GM19025 (cell line): ENCODE results near the gene FBXL19.
"Not testable (repeated sequence)": the region's sequence is repeated elsewhere in the genome, so short reads cannot be mapped to it uniquely, and the experiment has no call there.

ENCODE experiments used
- ATAC-seq: cut with Tn5 transposase; IDR thresholded peaks from one replicate; pipeline ENCODE4 v1.9.1; 2021; ENCODE audit warnings: mild to moderate bottlenecking, low read depth, moderate library complexity; ENCODE audit not compliant: unreplicated experiment

The FBXL19 gene

DNA sequence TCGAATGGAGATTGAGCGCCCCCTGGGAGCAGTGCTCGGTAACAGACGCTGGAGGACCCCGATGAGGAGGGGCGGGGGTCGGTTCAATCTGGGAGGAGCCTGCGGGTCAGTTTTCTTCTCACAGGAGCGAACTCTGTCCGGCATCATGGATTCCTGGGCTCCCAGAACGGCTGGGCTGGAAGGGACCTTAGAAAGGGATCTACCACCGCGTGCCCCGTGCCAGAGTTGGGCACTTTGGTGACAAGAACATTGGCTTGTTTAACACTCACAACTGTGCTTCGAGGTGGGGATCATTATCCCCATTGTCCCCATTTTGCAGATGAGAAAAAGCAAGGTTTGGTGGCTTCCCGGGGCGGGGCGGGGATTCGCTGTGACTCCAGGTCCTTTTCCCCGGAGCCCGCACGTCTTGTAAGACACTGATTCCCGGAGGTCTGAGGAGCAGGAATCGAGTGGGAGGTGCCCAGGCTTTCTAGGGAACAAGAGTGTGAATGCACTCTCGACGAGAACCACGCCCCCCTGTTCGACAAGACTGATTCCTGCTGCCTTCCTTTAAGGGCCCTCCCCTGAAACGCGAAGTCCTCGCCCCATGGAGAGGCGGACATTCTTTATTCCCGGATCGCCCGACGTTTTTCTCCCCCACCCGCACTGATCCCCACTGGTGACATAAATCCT, 1.5 kb upstream of the FBXL19 start:
- no peak for ATAC-seq

DNA sequence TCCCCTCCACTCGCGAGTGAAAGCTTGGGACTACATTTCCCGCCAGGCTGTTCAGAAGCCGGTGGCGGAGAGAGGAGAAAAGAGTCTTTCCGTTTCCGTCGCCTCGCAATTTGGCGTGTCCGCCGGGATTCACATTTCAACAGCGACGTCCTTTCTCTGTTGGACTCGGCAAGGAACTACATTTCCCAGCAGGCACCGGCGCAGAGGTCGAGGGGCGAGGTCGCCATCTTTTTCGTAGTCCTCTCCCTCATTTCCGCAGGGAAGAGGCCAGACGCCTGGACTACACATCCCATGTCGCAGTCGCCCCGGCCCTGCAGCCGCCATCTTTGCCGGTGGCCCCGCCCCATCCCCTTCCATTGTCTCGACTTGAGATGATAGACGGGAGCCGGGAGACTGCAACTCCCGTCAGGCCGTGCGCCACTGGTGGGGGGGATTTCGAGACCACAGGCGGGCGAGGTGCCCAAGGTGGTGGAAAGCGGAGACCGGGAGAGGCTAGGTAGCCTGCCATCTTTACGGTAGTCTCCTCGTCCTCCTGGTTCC, 882 bp upstream of the FBXL19 start:
- peak; percentile 62 for ATAC-seq

- ATAC-seq: peak; percentile 59
These were observed 324 bp upstream of the FBXL19 start for GRCh38 chr16:30922960-30923535.

GRCh38 chr16:30924076-30924912, 922 bp downstream of the FBXL19 start:
- no peak for ATAC-seq

GRCh38 chr16:30924913-30925631, 1.7 kb downstream of the FBXL19 start:
- no peak for ATAC-seq

GRCh38 chr16:30925632-30925987, 2.2 kb downstream of the FBXL19 start:
- ATAC-seq: no peak

- ATAC-seq: no peak
These were observed 2.8 kb downstream of the FBXL19 start for GRCh38 chr16:30925995-30926811.

- ATAC-seq: no peak
These were observed 3.8 kb downstream of the FBXL19 start for GRCh38 chr16:30926937-30927788.

DNA sequence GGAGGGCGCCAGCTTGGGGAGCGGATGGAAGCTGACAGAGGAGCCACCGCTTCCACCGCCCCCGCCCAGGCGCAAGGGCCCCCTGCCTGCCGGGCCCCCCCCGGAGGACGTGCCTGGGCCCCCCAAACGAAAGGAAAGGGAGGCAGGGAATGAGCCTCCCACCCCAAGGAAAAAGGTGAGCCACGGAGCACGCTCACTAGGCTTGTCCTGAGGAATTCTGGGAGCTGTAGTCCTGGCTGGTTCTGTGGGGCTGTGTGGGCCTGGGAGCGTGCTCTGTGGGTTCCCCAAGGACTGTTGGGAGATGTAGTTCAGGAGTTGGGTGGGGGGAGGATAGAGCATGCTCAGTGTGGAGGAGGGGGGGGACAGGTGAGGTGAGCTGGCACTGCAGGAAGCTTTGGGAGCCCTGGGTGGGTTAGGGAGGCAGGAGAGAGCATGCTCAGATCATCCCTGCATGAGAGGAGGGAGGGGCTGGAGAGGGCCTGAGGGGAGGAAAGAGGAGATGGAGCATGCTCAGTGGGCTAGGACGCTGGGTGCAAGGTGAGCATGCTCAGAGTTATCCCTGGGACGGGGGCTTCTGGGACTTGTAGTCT, 4.5 kb downstream of the FBXL19 start:
- no peak for ATAC-seq

DNA sequence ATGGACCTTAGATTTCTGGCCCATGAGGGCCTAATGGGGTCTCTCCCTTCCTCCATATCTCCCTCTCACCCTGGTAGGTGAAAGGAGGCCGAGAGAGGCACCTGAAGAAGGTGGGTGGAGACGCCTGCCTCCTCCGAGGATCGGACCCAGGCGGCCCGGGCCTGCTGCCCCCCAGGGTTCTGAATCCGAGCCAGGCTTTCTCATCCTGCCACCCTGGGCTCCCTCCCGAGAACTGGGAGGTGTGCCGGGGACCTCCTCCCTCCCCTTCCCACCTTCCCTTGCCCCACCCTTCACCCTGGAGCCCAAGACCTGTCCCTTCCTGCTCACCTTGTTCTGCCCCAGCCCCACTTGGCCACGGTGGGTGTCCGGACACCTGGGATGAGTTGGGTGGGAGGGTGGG, 5.0 kb downstream of the FBXL19 start:
- ATAC-seq: no peak

DNA sequence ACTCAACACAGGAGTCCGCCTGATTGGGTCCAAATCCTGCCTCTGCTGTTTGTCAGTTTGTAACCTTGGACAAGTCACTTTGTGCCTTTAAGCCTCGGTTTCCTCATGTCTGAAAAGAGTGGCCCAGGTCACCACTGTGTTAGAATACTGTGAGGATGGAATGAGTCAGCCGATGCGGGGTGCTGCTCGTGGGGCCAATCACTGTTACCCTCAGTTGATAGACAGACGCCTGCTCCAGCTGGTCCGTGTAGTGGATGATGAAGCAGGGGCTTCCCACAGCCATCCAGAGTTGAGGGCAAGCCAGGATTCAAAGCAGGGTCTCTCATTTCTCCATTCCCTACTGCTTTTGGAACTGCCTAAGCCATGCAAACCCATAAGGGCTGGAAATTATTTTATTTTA, 5.8 kb downstream of the FBXL19 start:
- ATAC-seq: no peak

GRCh38 chr16:30930160-30930571, 6.8 kb downstream of the FBXL19 start:
- ATAC-seq: no peak

GRCh38 chr16:30931068-30931650, 7.8 kb downstream of the FBXL19 start:
- no peak for ATAC-seq

GRCh38 chr16:30934827-30935557, 11.6 kb downstream of the FBXL19 start:
- ATAC-seq: no peak

DNA sequence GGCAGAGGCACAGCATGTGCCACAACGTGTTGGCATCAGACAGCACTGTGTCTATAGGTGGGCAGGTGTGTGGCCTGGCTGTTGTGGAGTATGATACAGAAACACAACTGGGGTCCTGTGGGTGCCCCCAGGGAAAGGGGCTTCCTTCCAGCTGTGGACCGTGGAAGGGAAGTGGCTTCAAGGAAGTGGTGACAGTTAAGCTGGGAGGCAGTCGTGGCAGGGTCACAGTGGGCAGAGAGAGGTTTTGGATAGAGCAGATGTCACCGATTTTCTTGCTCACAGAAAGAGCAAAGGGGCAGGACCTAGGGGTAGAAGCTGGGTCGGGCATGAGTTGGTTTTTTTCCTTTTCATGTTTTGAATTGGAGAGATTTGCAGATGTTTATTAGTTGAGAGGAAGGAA, 14.3 kb downstream of the FBXL19 start:
- no peak for ATAC-seq

- not testable (repeated sequence) for ATAC-seq
These were observed 16.2 kb downstream of the FBXL19 start for GRCh38 chr16:30939571-30939970.

DNA sequence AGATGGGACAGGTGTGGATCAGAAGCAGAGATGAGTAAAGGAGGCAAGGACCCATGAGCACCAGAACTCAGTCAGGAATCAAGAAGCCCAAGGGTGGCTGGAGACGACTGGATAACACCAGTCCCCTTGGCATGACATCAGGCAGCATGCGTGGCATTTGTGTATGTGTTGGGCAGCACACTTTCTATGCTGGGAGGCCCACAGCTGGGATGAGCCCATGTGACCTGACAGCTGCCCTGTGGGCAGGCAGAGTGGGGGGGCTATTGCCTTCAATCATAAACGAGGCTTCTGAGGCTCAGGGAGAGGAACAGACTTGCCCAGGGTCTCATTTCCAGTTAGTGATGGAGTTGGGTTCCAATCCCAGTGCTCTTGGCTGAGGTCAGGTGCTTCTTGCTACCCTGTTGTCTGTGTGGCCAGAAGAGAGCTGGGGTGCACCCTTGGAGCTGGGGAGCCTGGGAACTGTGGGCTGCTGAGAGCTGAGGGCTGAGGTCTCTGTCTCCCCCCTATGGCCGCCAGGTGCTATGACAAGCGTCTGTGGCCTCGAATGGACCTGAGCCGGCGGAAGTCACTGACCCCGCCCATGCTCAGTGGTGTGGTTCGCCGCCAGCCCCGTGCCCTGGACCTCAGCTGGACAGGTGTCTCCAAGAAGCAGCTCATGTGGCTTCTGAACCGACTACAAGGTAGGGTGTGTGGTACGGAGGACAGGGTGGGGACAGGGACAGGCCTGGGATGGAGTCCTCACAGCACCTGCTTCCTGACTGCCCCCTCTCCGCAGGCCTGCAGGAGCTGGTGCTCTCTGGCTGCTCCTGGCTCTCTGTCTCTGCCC, 18.4 kb downstream of the FBXL19 start:
- ATAC-seq: peak; percentile 87
